SK-MEL-5 (cell line): Measurements from ENCODE around the gene NUP210L. TPM values are rescaled to one million over a fixed set of nuclear protein-coding genes. Genes with fewer than 3 reads are reported as not detected.
"Not testable (repeated sequence)": the region's sequence is repeated elsewhere in the genome, so short reads cannot be mapped to it uniquely, and the experiment has no call there.

Source experiments
- DNase-seq: peaks from one replicate; pipeline ENCODE4 v3.0.0-alpha.2; 2016; ENCODE audit warnings: low read depth, low spot score
- in situ Hi-C: cut with HindIII; loops from 2 replicates; pipeline ENCODE4 v1.10.0; 2016; ENCODE audit warnings: low sequenced_read_pairs, high pct_unique_total_duplicates, low pct_unique_long_range_greater_than_20kb
- total RNA-seq: library from RNA; depleted of rRNA; stranded (reverse); fragments of >200 nt; shearing (Covaris generic); gene quantifications from 2 replicates; pipeline ENCODE4 v1.2.3, GENCODE V29; 2014

The NUP210L gene
- total RNA-seq, 1 experiment from 2014 or later = not detected

DNA sequence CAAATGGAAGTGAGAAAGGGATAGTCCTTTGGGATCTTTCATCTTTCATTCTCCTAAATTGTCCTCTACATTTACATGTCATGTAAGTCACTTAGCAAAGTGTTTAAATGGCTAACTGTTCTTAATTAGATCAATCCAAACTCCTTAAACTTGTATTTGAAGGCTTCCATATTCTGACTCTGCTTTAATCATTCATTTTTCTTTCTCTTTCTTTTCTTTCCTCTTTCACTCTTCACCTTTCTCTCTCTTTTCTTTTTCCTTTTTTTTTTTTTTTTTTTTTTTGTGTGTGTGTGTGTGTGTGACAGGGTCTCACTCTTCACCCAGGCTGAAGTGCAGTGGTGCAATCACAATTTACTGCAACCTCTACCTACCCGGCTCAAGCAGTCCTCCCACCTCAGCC, 92.6 kb downstream of the NUP210L start:
- no peak for DNase-seq
- in situ Hi-C loops = no loop called here

DNA sequence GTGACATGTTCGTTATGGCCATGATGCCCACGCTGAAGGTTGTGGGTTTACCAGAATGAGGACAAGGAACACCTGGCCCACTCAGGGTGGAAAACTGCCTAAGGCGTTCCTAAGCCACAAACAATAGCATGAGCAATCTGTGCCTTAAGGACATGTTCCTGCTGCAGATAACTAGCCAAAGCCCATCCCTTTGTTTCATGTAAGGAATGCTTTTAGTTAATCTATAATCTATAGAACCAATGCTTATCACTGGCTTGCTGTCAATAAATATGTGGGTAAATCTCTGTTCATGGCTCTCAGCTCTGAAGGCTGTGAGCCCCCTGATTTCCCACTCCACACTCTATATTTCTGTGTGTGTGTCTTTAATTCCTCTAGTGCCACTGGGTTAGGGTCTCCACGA, 107.4 kb downstream of the NUP210L start:
- DNase-seq, in situ Hi-C loops: not testable (repeated sequence)

GRCh38 chr1:154033697-154034096, 121.2 kb downstream of the NUP210L start:
- in situ Hi-C loops, DNase-seq: not testable (repeated sequence)

GRCh38 chr1:154019940-154020339, 134.9 kb downstream of the NUP210L start:
- DNase-seq = no peak
- in situ Hi-C loops = no loop called here

DNA sequence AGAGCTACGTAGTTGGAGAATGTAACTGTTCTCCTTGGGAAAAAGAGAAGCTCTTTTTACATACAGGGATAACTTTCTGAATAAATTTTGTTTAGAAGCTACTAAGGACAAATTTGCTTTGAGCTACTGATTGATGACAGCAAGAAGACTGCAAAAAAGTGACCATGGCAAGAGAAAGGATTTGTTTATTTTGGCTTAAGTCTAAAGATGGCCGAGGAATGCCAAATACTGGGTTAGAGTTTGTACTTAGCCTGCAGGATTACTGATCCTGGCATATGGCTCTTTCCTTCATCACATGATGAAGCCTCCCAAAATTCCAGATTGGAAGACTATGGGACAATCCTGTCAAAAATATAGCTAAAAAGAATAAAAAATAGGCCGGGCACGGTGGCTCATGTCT, 135.6 kb downstream of the NUP210L start:
- in situ Hi-C loops = no loop called here
- DNase-seq = no peak

DNA sequence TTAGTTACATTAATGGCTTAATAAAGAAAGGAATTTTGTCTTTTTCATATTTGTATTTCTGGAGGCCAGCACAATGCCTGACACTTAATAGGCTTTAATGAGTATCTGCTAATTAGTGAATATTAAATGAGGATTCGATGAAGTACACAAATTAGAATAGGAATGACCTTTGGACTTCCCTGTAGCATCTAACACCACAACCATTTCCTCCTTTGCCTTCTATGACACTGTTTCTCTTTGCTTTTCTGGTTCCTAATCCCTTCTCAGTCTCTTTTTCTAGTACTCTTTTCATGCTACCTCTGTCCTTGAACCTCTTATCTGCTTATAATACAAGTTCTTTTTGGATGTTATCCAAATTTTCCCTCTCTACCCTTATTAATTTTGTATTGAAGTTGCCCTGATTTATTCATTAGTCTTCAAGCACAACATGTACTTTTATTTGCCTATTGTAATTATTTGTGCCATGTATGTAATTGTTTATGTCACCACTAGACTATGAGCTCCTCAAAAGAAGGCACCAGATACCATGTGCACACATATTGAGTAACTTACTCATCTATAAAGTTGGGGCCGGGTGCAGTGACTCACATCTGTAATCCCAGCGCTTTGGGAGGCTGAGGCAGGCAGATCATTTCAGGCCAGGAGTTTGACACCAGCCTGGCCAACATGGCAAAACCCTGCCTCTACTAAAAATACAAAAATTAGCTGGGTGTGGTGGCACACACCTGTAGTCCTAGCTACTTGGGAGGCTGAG, 140.5 kb downstream of the NUP210L start:
- in situ Hi-C loops = no loop called here
- DNase-seq = no peak

GRCh38 chr1:154012543-154012942, 142.3 kb downstream of the NUP210L start:
- DNase-seq, in situ Hi-C loops: not testable (repeated sequence)

GRCh38 chr1:154012129-154012528, 142.7 kb downstream of the NUP210L start:
- no peak for DNase-seq
- in situ Hi-C loops = no loop called here

DNA sequence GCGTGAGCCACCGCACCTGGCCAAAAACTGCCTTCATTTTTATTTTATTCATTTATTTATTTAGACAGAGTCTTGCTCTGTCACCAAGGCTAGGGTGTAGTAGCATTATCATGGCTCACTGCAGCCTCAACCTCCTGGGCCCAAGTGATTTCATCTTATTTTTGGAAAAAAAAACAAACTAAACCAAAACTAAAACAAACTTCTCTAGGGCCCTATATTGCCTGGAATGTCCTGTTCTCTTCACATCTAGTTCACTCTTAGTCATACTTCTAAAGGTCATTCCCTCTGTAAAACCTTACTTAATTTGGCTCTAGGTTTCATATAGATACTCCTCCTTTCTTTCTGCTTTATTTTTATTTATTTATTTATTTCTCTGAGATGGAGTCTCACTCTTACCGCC, 148.7 kb downstream of the NUP210L start:
- in situ Hi-C loops = no loop called here
- DNase-seq = no peak

DNA sequence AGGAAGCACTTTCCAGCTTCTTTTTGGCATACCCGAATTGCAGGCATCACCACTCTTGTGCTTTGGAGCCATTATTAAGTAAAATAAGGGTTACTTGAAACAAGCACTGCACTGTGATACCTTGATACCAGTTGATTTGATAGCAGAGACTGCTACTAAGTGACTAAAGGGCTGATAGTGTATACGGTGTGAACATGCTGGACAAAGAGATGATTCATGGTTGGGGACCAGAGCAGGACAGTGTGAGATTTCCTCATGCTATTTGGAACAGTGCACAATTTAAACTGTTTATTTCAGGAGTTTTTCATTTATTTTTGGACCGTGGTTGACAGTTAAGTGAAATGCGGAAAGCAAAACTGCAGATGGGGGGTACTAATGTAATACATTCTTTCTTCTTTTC, 154.5 kb downstream of the NUP210L start:
- no peak for DNase-seq
- in situ Hi-C loops = no loop called here

DNA sequence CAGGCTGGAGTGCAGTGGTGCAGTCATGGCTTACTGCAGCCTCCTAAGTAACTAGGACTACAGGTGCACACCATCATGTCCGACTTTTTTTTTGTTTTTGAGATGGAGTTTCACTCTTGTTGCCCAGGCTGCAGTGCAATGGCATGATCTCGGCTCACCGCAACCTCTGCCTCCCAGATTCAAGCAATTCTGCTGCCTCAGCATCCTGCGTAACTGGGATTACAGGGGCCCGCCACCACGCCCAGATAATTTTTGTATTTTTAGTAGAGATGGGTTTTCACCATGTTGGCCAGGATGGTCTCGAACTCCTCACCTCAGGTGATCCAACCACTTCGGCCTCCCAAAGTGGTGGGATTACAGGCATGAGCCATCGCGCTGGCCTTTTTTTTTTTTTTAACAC, 158.0 kb downstream of the NUP210L start:
- not testable (repeated sequence) for DNase-seq
- in situ Hi-C loops = loop anchor here (25.0 kb wide), 1 partner anchor 185 kb away; no protein-coding TSS in a partner anchor

- in situ Hi-C loops = loop anchor here (25.0 kb wide), 1 partner anchor 183 kb away; no protein-coding TSS in a partner anchor
- no peak for DNase-seq
These were observed 159.2 kb downstream of the NUP210L start for GRCh38 chr1:153995640-153996039.

DNA sequence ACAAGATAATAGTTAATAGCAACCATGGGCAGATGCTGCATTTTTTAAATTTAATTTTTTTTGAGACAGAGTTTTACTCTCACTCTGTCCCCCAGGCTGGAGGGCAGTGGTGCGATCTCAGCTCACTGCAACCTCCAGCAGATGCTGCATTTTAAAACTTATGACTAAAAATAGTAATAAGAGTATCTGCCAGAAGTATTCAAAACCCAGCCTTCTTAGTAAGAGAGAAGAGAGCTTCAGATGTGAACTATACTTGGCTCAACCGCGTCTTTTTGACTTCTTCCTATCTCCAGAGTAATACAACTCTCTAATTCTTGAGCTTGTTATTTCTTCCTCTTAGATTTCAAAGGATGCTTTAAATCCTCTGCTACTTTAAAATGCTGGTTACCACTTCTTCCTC, 159.7 kb downstream of the NUP210L start:
- no peak for DNase-seq
- in situ Hi-C loops = loop anchor here (25.0 kb wide), 1 partner anchor 183 kb away; no protein-coding TSS in a partner anchor

GRCh38 chr1:153991806-153992205, 163.1 kb downstream of the NUP210L start:
- no peak for DNase-seq
- in situ Hi-C loops = loop anchor here (25.0 kb wide), 1 partner anchor 180 kb away; no protein-coding TSS in a partner anchor

GRCh38 chr1:153991151-153991630, 163.7 kb downstream of the NUP210L start:
- in situ Hi-C loops = loop anchor here (25.0 kb wide), 1 partner anchor 179 kb away; no protein-coding TSS in a partner anchor
- DNase-seq = no peak

DNA sequence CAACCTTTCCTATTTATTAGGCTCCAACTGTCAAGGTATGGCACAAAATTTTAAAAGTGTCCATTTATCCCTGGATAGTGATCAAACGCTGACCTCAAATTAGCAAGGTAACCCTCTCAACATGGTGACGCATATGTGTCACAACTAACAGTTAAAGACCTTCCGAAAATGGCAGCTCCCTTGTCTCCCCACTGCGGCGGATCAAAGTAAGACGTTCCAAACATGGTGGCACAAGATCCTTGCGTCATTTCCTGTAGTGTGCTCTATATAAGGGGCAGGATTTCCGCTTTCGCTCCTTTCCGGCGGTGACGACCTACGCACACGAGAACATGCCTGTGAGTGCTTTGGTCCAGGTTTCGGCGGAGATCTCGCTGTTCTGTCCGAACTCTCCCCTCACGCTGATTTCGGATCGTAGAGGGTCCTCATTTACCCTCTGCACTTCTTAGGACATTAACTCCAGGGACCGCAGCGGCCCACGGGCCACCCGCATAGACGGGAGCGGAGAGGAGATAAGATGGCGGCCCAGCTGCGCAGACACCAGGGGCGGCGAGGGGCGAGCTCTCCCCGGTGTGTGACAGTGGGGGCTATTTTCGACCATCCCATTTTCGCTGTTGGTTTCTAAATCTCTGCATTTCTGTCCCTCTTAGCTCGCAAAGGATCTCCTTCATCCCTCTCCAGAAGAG, 164.3 kb downstream of the NUP210L start, which contains the start of gene RPS27:
Gene RPS27 (plus strand): TSS at position 295 of the 683 bp plus-strand sequence. CDS start 35 bp downstream, at position 330.
- DNase-seq = peak; percentile 100
- in situ Hi-C loops = loop anchor here (25.0 kb wide), 1 partner anchor 178 kb away; no protein-coding TSS in a partner anchor

DNA sequence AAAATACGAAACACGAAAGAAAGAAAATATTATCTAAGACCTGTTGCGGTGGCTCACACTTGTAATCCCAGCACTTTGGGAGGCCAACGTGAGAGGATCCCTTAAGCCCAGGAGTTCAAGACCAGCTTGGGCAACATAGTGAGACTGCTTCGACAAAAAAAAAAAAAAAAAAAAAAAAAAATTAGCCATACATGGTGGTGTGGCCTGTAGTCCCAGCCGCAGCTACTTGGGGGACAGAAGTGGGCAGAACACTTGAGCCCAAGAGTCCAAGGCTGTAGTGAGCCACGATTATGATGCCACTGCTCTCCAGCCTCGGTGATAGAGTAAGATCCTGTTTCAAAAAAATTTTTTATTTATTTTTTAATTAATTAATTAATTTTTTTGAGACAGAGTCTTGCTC, 167.3 kb downstream of the NUP210L start:
- DNase-seq = no peak
- in situ Hi-C loops = loop anchor here (25.0 kb wide), 1 partner anchor 175 kb away; no protein-coding TSS in a partner anchor
